WTC11 (cell line): ENCODE measurements around the gene ELN. TPM values are rescaled to one million over a fixed set of nuclear protein-coding genes. Genes with fewer than 3 reads are reported as not detected.

Experiments
- ATAC-seq: fragments of 200-7000 bp; cut with Tn5 transposase; 2 replicates; pipeline ENCODE4 v1.10.0; 2021; ENCODE audit warnings: mild to moderate bottlenecking, moderate library complexity
- CTCF ChIA-PET: fragments of 300-600 bp; sonication (Branson Sonifier 250); formaldehyde crosslinking; loops from one replicate; lab custom pipeline; 2021; ENCODE audit warnings: antibody characterized with exemption; lab: Charles Lee
- POLR2A ChIA-PET: fragments of 350-600 bp; sonication (Branson Sonifier 250); formaldehyde crosslinking; loops from one replicate; lab custom pipeline; 2021; ENCODE audit warnings: antibody characterized with exemption; lab: Charles Lee
- DNase-seq: peaks from one replicate; pipeline ENCODE4 v3.0.0; 2021; ENCODE audit warnings: low spot score
- H3K27ac Mint-ChIP-seq: 2 replicates; pipeline ENCODE4 v1.8.0; 2021; ENCODE audit warnings: mixed read lengths
- H3K27me3 Mint-ChIP-seq: 2 replicates; pipeline ENCODE4 v1.8.0; 2021; ENCODE audit warnings: low read depth, mild to moderate bottlenecking, moderate library complexity, mixed read lengths
- H3K36me3 Mint-ChIP-seq: 2 replicates; pipeline ENCODE4 v1.8.0; 2021; ENCODE audit warnings: mixed read lengths
- H3K4me1 Mint-ChIP-seq: 2 replicates; pipeline ENCODE4 v1.8.0; 2022; ENCODE audit warnings: mixed read lengths
- H3K4me3 Mint-ChIP-seq: 2 replicates; pipeline ENCODE4 v1.8.0; 2021; ENCODE audit warnings: mild to moderate bottlenecking, moderate library complexity, mixed read lengths
- H3K9me3 Mint-ChIP-seq: 2 replicates; pipeline ENCODE4 v1.8.0; 2021; ENCODE audit warnings: mixed read lengths
- ATF3 ChIP-seq: sonication (generic); formaldehyde crosslinking; conservative IDR thresholded peaks from 2 replicates; pipeline ENCODE4 v1.8.1; 2022; ENCODE audit warnings: mild to moderate bottlenecking, missing genetic modification reagents
- CDX4 ChIP-seq: fragments of 250-450 bp; sonication (Bioruptor Pico); IDR thresholded peaks from 2 replicates; pipeline ENCODE4 v1.9.0; 2021; ENCODE audit warnings: moderate library complexity, mild to moderate bottlenecking, inconsistent platforms, borderline replicate concordance
- E2F4 ChIP-seq: sonication (generic); formaldehyde crosslinking; IDR thresholded peaks from 2 replicates; pipeline ENCODE4 v1.8.1; 2022; ENCODE audit warnings: low read depth, mild to moderate bottlenecking, moderate library complexity, missing genetic modification reagents, borderline replicate concordance
- ETV6 ChIP-seq: sonication (generic); formaldehyde crosslinking; IDR thresholded peaks from 2 replicates; pipeline ENCODE4 v1.8.1; 2022; ENCODE audit warnings: mild to moderate bottlenecking, missing genetic modification reagents
- FOXK1 ChIP-seq: sonication (generic); formaldehyde crosslinking; IDR thresholded peaks from 2 replicates; pipeline ENCODE4 v1.8.0; 2022; ENCODE audit warnings: mild to moderate bottlenecking, moderate library complexity, missing genetic modification reagents
- FOXP1 ChIP-seq: sonication (generic); formaldehyde crosslinking; IDR thresholded peaks from 2 replicates; pipeline ENCODE4 v1.8.0; 2022; ENCODE audit warnings: missing genetic modification reagents, mild to moderate bottlenecking, moderate library complexity, borderline replicate concordance
- FOXP4 ChIP-seq: sonication (generic); formaldehyde crosslinking; IDR thresholded peaks from 2 replicates; pipeline ENCODE4 v1.8.0; 2022; ENCODE audit warnings: mild to moderate bottlenecking, missing genetic modification reagents
- MXD4 ChIP-seq: fragments of 250-450 bp; sonication (Bioruptor Pico); IDR thresholded peaks from 2 replicates; pipeline ENCODE4 v1.8.0; 2021; ENCODE audit warnings: mild to moderate bottlenecking, moderate library complexity, borderline replicate concordance
- NR1H2 ChIP-seq: sonication (generic); formaldehyde crosslinking; IDR thresholded peaks from 2 replicates; pipeline ENCODE4 v1.9.0; 2021; ENCODE audit warnings: mild to moderate bottlenecking, moderate library complexity, missing genetic modification reagents
- NR2C2 ChIP-seq: sonication (generic); formaldehyde crosslinking; IDR thresholded peaks from 2 replicates; pipeline ENCODE4 v1.8.0; 2022; ENCODE audit warnings: mild to moderate bottlenecking, missing genetic modification reagents
- PREB ChIP-seq: sonication (generic); formaldehyde crosslinking; IDR thresholded peaks from 2 replicates; pipeline ENCODE4 v1.8.1; 2022; ENCODE audit warnings: mild to moderate bottlenecking, missing genetic modification reagents, moderate library complexity, borderline replicate concordance
- STAT6 ChIP-seq: sonication (generic); formaldehyde crosslinking; conservative IDR thresholded peaks from 2 replicates; pipeline ENCODE4 v1.8.1; 2023; ENCODE audit warnings: mild to moderate bottlenecking, low read depth, missing genetic modification reagents, moderate library complexity
- TEAD1 ChIP-seq: sonication (generic); formaldehyde crosslinking; IDR thresholded peaks from 2 replicates; pipeline ENCODE4 v1.8.0; 2022; ENCODE audit warnings: mild to moderate bottlenecking, missing genetic modification reagents
- TP53 ChIP-seq: sonication (generic); formaldehyde crosslinking; IDR thresholded peaks from 2 replicates; pipeline ENCODE4 v1.8.1; 2023; ENCODE audit warnings: mild to moderate bottlenecking, missing genetic modification reagents
- ZMAT4 ChIP-seq: fragments of 250-450 bp; sonication (Bioruptor Pico); IDR thresholded peaks from 2 replicates; pipeline ENCODE4 v1.9.0; 2021; ENCODE audit warnings: mild to moderate bottlenecking
- ZNF219 ChIP-seq: sonication (generic); formaldehyde crosslinking; IDR thresholded peaks from 2 replicates; pipeline ENCODE4 v1.8.0; 2023; ENCODE audit warnings: missing genetic modification reagents, mild to moderate bottlenecking, borderline replicate concordance
- ZNF263 ChIP-seq: sonication (generic); formaldehyde crosslinking; IDR thresholded peaks from 2 replicates; pipeline ENCODE4 v1.8.1; 2022; ENCODE audit warnings: low read depth, mild to moderate bottlenecking, moderate library complexity, missing genetic modification reagents
- ZNF317 ChIP-seq: sonication (generic); formaldehyde crosslinking; IDR thresholded peaks from 2 replicates; pipeline ENCODE4 v1.8.1; 2023; ENCODE audit warnings: low read depth, mild to moderate bottlenecking, moderate library complexity, missing genetic modification reagents, borderline replicate concordance
- ZNF512 ChIP-seq: sonication (generic); formaldehyde crosslinking; IDR thresholded peaks from 2 replicates; pipeline ENCODE4 v1.8.1; 2022; ENCODE audit warnings: missing genetic modification reagents, borderline replicate concordance
- total RNA-seq: library from RNA; stranded (reverse); gene quantifications from 3 replicates; pipeline ENCODE4 v1.2.3, GENCODE V29; 2021

Gene ELN
- total RNA-seq, 1 experiment from 2014 or later: 3.3 TPM

GRCh38 chr7:74040791-74041520 is 13.0 kb downstream of the ELN start:
- Mint-ChIP-seq H3K27ac (no peak overlapping the region; the same call in 1 of the 2 replicates), H3K9me3 (no peaks in the 10 kb centered on the region), H3K4me1 (peaks cover 48% of the 10 kb centered on the region), H3K36me3 (no peaks in the 10 kb centered on the region), H3K27me3 (no peaks in the 10 kb centered on the region), H3K4me3 (no peak overlapping the region)
- ChIA-PET POLR2A (no interaction called here), CTCF (interaction anchor here (1.3 to 12.5 kb wide), 3 partner anchors 11 to 165 kb away, joined by 4 to 122 read pairs (median 4); partner anchors contain the start of gene ELN)
- DNase-seq: no peak
- TF ChIP-seq E2F4 (CRISPR knock-in tag) (no peak), FOXK1 (no peak), FOXP4 (CRISPR knock-in tag) (no peak), ZNF512 (CRISPR knock-in tag) (no peak), TP53 (CRISPR knock-in tag) (no peak), ZNF263 (no peak)
- ATAC-seq: no peak

- peak overlapping the region; percentile 84 for H3K27ac Mint-ChIP-seq
- peak overlapping the region; percentile 45 for H3K4me3 Mint-ChIP-seq
- ChIA-PET POLR2A (interaction anchor here (0.5 kb wide), 1 partner anchor 150 kb away, joined by 4 read pairs; no protein-coding TSS in a partner anchor), CTCF (interaction anchor here (0.8 to 12.5 kb wide), 8 partner anchors 9 to 359 kb away, joined by 3 to 122 read pairs (median 6); partner anchors contain the start of gene ELN)
- no peak for DNase-seq
- H3K27me3 Mint-ChIP-seq: no peaks in the 10 kb centered on the region
- H3K9me3 Mint-ChIP-seq: no peaks in the 10 kb centered on the region
- H3K36me3 Mint-ChIP-seq: no peaks in the 10 kb centered on the region
- H3K4me1 Mint-ChIP-seq: peaks cover 48% of the 10 kb centered on the region
- ATAC-seq: peak; percentile 40
- TF ChIP-seq NR2C2: no peak
- TF ChIP-seq PREB (CRISPR knock-in tag): no peak
- no peak for TF ChIP-seq CDX4
- no peak for TF ChIP-seq NR1H2 (CRISPR knock-in tag)
- no peak for TF ChIP-seq ATF3 (CRISPR knock-in tag)
- no peak for TF ChIP-seq MXD4 (CRISPR knock-in tag)
- no peak for TF ChIP-seq ZNF317 (CRISPR knock-in tag)
- TF ChIP-seq ETV6: peak; percentile 80; the same call in 1 of the 2 replicates
- no peak for TF ChIP-seq E2F4 (CRISPR knock-in tag)
- no peak for TF ChIP-seq ZMAT4 (CRISPR knock-in tag)
- no peak for TF ChIP-seq STAT6 (CRISPR knock-in tag)
- TF ChIP-seq TEAD1 (CRISPR knock-in tag): no peak
- no peak for TF ChIP-seq TP53 (CRISPR knock-in tag)
- TF ChIP-seq FOXP1: peak; percentile 35; the same call in 1 of the 2 replicates
- TF ChIP-seq ZNF219 (CRISPR knock-in tag): no peak
Observed at GRCh38 chr7:74042746-74043522, 15.0 kb downstream of the ELN start.
